ENCODE measurements around the gene CDH15. TPM values are rescaled to one million over a fixed set of nuclear protein-coding genes. Genes with fewer than 3 reads are reported as not detected.

CDH15 gene
- total and polyA plus RNA-seq, 2 of the 13 experiments (the other 11 are each of a cell fraction or from before 2014, with no cell fraction given) = 0.74 to 2.2 TPM

DNA sequence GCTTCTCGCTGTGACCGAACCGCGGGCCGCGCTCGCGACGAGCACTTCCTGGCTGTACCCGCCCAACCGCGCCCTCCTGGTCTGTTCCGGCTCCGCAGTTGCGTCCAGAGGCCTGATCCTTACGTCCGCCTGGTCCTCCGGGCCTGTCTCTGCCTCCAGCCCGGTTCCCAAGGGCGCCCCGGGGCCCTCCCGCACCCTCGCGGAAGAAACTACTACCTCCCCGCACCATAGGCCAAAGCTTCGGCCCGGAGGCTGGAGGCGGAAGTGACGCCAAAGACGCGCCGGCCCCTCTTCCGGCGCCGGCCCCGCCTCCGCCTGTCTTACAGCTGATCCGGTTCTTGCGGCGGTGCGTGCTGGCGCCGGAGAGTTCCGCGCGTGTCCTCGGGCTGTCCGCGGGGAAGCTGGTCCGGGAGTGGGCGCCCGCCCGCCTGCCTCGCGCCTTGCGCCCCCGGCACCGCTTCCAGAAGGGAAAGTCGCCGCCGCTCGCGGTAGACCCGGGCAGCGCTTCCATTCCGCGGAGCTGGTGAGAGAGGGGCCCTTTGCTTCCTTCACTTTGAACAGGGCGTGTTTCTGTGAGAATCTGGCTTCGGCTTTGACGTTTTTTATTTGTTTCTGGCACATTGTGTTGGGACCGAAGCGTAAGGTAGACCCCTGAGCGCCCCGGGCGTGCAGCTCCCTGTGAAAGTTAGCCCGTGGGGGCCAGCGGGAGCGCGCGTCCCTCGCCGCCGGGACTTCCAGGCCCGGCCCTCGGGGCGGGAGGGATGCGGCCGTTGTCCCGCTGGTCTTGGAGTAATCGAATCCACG is 46.0 kb downstream of the CDH15 start, which contains the start of gene ZNF778 (continued):
- TF ChIP-seq, protein P1, sequence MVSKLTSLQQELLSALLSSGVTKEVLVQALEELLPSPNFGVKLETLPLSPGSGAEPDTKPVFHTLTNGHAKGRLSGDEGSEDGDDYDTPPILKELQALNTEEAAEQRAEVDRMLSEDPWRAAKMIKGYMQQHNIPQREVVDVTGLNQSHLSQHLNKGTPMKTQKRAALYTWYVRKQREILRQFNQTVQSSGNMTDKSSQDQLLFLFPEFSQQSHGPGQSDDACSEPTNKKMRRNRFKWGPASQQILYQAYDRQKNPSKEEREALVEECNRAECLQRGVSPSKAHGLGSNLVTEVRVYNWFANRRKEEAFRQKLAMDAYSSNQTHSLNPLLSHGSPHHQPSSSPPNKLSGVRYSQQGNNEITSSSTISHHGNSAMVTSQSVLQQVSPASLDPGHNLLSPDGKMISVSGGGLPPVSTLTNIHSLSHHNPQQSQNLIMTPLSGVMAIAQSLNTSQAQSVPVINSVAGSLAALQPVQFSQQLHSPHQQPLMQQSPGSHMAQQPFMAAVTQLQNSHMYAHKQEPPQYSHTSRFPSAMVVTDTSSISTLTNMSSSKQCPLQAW (CRISPR knock-in tag; IDR thresholded peaks at IDR 0.05) = peak; percentile 94
- peak; percentile 90; the same call in 1 of the 2 replicates for TF ChIP-seq ZNF556 (CRISPR knock-in tag; IDR thresholded peaks at IDR 0.05; ENCODE audit: borderline replicate concordance)
- TF ChIP-seq GATA4 (IDR thresholded peaks at IDR 0.05; ENCODE audit: borderline replicate concordance, low read depth) = 0 out of 2 replicates have a peak, but pooled peaks have one; percentile 39
- TF ChIP-seq ZNF468 (CRISPR knock-in tag; IDR thresholded peaks at IDR 0.05) = 0 out of 2 replicates have a peak, but pooled peaks have one; percentile 44
- TF ChIP-seq YEATS2 (CRISPR knock-in tag; IDR thresholded peaks at IDR 0.05; ENCODE audit: borderline replicate concordance) = peak; percentile 98
- TF ChIP-seq, protein P2, sequence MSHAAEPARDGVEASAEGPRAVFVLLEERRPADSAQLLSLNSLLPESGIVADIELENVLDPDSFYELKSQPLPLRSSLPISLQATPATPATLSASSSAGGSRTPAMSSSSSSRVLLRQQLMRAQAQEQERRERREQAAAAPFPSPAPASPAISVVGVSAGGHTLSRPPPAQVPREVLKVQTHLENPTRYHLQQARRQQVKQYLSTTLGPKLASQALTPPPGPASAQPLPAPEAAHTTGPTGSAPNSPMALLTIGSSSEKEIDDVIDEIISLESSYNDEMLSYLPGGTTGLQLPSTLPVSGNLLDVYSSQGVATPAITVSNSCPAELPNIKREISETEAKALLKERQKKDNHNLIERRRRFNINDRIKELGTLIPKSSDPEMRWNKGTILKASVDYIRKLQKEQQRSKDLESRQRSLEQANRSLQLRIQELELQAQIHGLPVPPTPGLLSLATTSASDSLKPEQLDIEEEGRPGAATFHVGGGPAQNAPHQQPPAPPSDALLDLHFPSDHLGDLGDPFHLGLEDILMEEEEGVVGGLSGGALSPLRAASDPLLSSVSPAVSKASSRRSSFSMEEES (CRISPR knock-in tag; IDR thresholded peaks at IDR 0.05) = peak; percentile 66; the same call in 1 of the 2 replicates
- no peak; the same call in 1 of the 2 replicates for TF ChIP-seq ZNF367 (CRISPR knock-in tag; IDR thresholded peaks at IDR 0.05; ENCODE audit: borderline replicate concordance)
- peak; percentile 74 for TF ChIP-seq KLF13 (CRISPR knock-in tag; IDR thresholded peaks at IDR 0.05)
- TF ChIP-seq HIVEP1 (CRISPR knock-in tag; IDR thresholded peaks at IDR 0.05) = peak; percentile 75
- no peak for TF ChIP-seq ZBTB42 (CRISPR knock-in tag; IDR thresholded peaks at IDR 0.05)
- TF ChIP-seq, protein P3, sequence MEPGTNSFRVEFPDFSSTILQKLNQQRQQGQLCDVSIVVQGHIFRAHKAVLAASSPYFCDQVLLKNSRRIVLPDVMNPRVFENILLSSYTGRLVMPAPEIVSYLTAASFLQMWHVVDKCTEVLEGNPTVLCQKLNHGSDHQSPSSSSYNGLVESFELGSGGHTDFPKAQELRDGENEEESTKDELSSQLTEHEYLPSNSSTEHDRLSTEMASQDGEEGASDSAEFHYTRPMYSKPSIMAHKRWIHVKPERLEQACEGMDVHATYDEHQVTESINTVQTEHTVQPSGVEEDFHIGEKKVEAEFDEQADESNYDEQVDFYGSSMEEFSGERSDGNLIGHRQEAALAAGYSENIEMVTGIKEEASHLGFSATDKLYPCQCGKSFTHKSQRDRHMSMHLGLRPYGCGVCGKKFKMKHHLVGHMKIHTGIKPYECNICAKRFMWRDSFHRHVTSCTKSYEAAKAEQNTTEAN (CRISPR knock-in tag; conservative IDR thresholded peaks at IDR 0.05) = peak; percentile 63; the same call in 1 of the 2 replicates
- 0 out of 2 replicates have a peak, but pooled peaks have one; percentile 50 for TF ChIP-seq ZSCAN29 (CRISPR knock-in tag; conservative IDR thresholded peaks at IDR 0.05)
- no peak for TF ChIP-seq CENPX (CRISPR knock-in tag; IDR thresholded peaks at IDR 0.05)
- no peak for TF ChIP-seq NFRKB (IDR thresholded peaks at IDR 0.05)
- no peak for TF ChIP-seq HMG20A (CRISPR knock-in tag; IDR thresholded peaks at IDR 0.05; ENCODE audit: borderline replicate concordance)
- TF ChIP-seq ZKSCAN5 (CRISPR knock-in tag; IDR thresholded peaks at IDR 0.05) = no peak
- TF ChIP-seq ZNF232 (CRISPR knock-in tag; IDR thresholded peaks at IDR 0.05; ENCODE audit: borderline replicate concordance) = peak; percentile 87; the same call in 1 of the 2 replicates
- TF ChIP-seq ZNF382 (CRISPR knock-in tag; IDR thresholded peaks at IDR 0.05; ENCODE audit: borderline replicate concordance) = no peak
- TF ChIP-seq HDAC6 (IDR thresholded peaks at IDR 0.05; ENCODE audit: low read depth, low read length) = no peak
- no peak; the same call in 1 of the 2 replicates for TF ChIP-seq ZNF431 (CRISPR knock-in tag; IDR thresholded peaks at IDR 0.05; ENCODE audit: borderline replicate concordance, low read depth)
- 0 out of 2 replicates have a peak, but pooled peaks have one; percentile 54 for TF ChIP-seq MYNN (CRISPR knock-in tag; IDR thresholded peaks at IDR 0.05; ENCODE audit: low read depth)
- TF ChIP-seq ZIK1 (CRISPR knock-in tag; IDR thresholded peaks at IDR 0.05; ENCODE audit: borderline replicate concordance, low read depth) = no peak; the same call in 1 of the 2 replicates
- TF ChIP-seq SNAI1 (CRISPR knock-in tag; IDR thresholded peaks at IDR 0.05; ENCODE audit: borderline replicate concordance) = no peak
- TF ChIP-seq SMAD9 (CRISPR knock-in tag; IDR thresholded peaks at IDR 0.05) = 0 out of 2 replicates have a peak, but pooled peaks have one; percentile 40
- TF ChIP-seq AGO2 (optimal IDR thresholded peaks at IDR 0.05; ENCODE audit: low read depth, low read length) = peak; percentile 91
